ENCODE results near the gene UHRF1. TPM values are rescaled to one million over a fixed set of nuclear protein-coding genes. Genes with fewer than 3 reads are reported as not detected.

UHRF1 gene
- under 1 TPM in 4 of 6 donors, not detected in 2; 0.07 to 0.17 (median 0.14) TPM for polyA plus RNA-seq (ENCODE audit: low read depth in 6 of 6)

DNA sequence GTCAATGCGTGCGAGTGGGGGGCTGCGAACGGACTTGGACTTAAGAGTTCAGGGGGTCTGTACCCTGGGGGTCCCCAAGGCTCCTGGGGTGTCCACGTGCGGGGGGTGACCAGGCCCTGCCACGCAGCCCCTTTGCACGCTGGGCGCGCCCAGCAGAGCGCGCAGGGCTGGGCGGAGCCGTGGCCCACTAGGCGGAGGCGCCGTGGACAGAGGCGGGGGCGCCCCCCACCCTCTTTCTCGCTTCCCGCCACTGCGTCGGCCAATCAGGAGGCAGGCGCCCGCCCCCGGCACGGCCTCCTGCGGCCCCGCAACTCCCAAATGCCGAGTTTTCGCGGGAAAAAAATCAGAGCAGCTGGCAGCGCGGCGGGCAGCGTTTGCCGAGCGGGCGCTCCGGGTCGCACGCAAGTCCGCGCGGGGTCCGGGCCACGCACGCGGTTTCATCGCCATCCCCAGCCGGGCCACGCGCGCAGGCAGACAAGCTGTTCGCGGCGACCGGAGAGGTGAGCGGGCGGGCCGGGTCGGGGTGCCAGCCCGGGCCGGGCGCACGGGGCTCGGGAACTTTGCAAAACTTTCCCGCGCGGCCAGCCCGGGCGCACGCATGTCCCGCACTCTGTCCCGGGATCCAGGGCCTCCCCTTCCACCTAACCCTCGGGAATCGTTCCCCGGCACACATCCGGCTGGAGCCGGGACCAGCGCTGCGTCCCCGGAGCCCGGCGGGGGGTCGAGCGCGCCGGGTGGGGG is at the start of gene UHRF1:
TSS of gene UHRF1 (plus strand) at position 346 of the 741 bp plus-strand sequence. CDS start 1,385 bp downstream, outside the sequence.
- Mint-ChIP-seq H3K27ac (peak within 1 kb of the TSS in 4 of 6 donors; percentile 36 to 70 (median 64)), H3K36me3 (no peaks in the 10 kb centered on the region), H3K4me3 (peak within 1 kb of the TSS; percentile 82 to 99 (median 92)), H3K9me3 (no peaks in the 10 kb centered on the region), H3K4me1 (peaks cover 35 to 60% (median 50%) of the 10 kb centered on the region in 3 donors), H3K27me3 (no peaks in the 10 kb centered on the region)
- DNase-seq, result no peak
- no peak for ATAC-seq (ENCODE audit: low read depth in 2 of 2)

DNA sequence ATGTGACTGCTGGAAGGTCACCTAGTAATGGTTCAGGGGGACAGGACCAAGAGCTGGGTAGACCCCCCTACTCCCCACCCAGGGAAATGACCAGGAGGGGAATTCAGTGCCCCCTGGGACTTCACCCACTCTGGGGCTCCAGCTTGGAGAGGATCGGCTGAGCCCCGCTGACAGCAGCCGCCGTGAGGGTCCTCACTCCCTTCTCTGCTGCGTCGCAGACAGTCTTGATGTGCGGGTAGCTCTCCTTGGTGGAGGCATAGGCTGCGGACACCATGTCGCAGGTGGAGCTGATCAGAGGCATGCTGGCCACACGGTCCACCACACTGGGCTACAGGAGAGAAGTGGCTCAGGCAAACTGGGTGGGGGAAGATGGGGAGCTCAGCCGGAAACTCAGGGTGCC is 49.6 kb upstream of the UHRF1 start:
- H3K36me3 Mint-ChIP-seq, result no peaks in the 10 kb centered on the region
- peaks cover 6 to 19% (median 11%) of the 10 kb centered on the region in 3 donors for H3K4me1 Mint-ChIP-seq
- H3K4me3 Mint-ChIP-seq, result no peak overlapping the region
- no peak overlapping the region for H3K27ac Mint-ChIP-seq
- ATAC-seq (ENCODE audit: low read depth in 2 of 2) (no peak), DNase-seq (no peak)
- no peaks in the 10 kb centered on the region for H3K9me3 Mint-ChIP-seq
- no peaks in the 10 kb centered on the region for H3K27me3 Mint-ChIP-seq

DNA sequence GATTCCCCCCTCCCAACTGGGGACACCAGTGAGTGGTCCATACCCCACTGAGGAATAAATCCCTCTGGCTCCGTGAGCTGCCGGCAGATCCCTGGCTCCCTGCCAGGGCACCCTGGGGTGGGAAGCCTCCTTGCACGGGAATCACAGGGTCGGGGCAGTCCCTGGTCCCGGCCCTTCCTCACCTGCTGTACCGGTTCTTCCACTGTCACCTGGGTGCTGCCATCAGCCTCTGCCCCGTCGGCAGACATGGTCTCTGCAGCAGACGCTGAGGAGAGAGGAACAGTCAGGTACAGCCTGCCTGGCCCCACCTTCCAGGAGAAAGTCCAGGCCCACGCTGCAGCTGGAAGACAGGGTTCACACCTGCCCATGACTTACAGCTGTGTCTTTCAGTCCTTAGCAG is 48.2 kb upstream of the UHRF1 start:
- Mint-ChIP-seq H3K27me3 (no peaks in the 10 kb centered on the region), H3K27ac (no peak overlapping the region), H3K4me1 (peaks cover 7 to 27% (median 13%) of the 10 kb centered on the region in 3 donors), H3K4me3 (no peak overlapping the region), H3K9me3 (no peaks in the 10 kb centered on the region), H3K36me3 (no peaks in the 10 kb centered on the region)
- ATAC-seq (ENCODE audit: low read depth in 2 of 2), result no peak
- DNase-seq, result no peak

DNA sequence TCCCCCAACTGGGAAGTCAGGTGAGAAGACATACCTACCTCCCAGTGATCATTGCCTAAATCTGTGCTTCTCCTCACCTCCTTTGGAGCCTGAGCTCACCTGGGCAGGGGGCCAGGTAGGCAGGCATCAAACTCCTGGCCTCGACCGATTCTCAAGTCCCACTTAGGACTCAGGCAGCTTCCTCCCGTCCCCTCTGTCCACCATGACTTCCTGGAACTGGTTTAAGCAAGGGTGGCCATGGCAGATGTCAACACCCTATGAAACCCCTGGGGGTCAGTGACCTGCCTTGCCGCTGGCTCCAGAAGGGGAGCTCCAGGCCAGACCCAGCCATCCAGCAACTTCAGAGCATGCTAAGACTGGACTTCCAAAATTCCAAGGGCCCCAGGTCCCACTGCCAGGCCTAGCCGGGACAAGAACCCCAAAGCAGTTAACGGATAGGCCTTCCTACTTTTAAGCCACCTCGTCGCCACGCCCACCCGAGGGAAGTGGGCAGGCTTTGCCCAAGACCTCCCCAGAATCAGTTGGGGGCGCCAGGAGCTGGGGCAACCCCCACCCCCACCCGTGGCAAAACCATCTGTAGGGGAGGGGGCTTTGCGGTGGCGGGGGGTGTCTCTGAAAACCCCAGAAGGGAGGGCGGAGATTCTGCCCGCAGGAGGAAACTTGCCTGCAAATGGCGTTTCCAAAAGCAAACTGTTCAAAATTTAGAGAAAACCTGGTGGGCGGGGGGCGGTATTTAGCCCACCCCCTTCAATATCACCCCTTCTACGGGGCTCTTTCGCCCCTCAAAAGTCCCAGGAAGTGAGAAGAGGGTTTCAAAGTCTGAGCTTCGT is 42.5 kb upstream of the UHRF1 start:
- DNase-seq (peak; percentile 39), ATAC-seq (ENCODE audit: low read depth in 2 of 2) (peak; percentile 19 to 24)
- peak overlapping the region; percentile 51 to 84 (median 78) for H3K27ac Mint-ChIP-seq
- peak overlapping the region; percentile 79 to 93 (median 89) for H3K4me3 Mint-ChIP-seq
- H3K9me3 Mint-ChIP-seq, result no peaks in the 10 kb centered on the region
- H3K36me3 Mint-ChIP-seq, result no peaks in the 10 kb centered on the region
- no peaks in the 10 kb centered on the region for H3K27me3 Mint-ChIP-seq
- peaks cover 7 to 42% (median 21%) of the 10 kb centered on the region in 3 donors for H3K4me1 Mint-ChIP-seq

DNA sequence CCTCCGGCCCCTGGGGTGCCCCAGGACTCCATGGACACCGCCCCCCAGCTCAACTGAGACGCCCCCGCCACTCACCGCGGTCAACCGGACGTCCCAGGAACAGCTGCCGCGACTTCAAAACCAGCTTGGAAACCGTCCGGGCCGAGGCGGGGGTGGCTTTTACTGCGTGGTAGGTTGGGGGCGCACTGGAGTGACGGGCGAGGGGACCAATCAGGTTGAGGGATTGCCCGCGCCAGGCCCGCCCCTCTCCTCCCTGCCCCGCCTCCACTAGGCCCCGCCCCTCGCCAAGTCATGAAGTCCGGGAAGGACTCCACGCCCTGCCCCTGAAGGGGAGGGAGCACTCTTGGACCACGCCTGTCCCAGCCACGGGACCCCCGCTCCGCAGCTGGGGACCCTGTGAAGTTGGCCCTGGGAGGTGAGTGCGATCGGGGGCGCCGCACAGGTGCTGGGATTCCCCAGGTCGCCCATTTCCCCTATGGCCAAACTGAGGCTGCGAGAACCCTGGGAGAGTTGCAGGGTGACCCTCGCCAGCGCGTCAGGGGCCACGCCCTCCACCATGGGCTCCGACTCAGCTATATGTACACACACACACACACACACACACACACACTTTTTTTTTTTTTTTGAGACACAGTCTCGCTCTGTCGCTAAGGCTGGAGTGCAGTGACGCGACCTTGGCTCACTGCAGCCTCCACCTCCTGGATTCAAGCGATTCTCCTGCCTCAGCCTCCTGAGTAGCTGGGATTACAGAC is 41.6 kb upstream of the UHRF1 start, which contains the start of gene PLIN3:
TSS of gene PLIN3 (minus strand) at position 134 of the 752 bp plus-strand sequence. CDS start 6,273 bp downstream, outside the sequence.
- DNase-seq (peak; percentile 81), ATAC-seq (ENCODE audit: low read depth in 2 of 2) (peak; percentile 86 to 87)
- Mint-ChIP-seq H3K27ac (peak within 1 kb of the TSS; percentile 77 to 93 (median 84)), H3K9me3 (no peaks in the 10 kb centered on the region), H3K4me1 (peaks cover 9 to 46% (median 25%) of the 10 kb centered on the region in 3 donors), H3K4me3 (peak within 1 kb of the TSS; percentile 79 to 93 (median 89)), H3K27me3 (no peaks in the 10 kb centered on the region), H3K36me3 (no peaks in the 10 kb centered on the region)

DNA sequence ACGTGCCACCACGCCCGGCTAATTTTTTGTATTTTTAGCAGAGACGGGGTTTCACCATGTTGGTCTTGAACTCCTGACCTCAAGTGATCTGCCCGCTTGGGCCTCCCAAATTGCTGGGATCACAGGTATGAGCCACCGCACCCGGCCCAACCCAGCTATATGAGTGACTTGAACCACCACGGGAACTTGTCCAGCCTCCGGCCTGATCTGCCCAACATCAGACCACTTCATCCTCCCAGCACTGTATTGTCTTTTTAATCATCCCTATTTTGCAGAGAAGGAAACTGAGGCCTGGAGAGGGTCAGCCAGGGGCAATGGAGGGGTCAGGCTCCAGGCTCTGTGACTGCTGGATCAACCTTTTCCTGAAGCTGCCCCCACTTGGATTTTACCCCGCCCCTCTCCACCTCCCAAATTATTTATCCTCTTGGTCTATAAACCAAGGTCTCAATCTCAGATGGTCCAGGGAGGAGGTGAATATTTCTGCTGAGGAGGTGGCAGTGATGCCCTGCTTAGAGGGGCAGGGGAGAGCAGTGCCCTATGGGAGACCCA is 40.9 kb upstream of the UHRF1 start:
- Mint-ChIP-seq H3K9me3 (no peaks in the 10 kb centered on the region), H3K36me3 (no peaks in the 10 kb centered on the region), H3K27me3 (no peaks in the 10 kb centered on the region), H3K4me1 (peaks cover 10 to 42% (median 27%) of the 10 kb centered on the region in 3 donors), H3K4me3 (peak overlapping the region; percentile 79 to 93 (median 89)), H3K27ac (peak overlapping the region in 5 of 6 donors; percentile 61 to 93 (median 84))
- DNase-seq (no peak), ATAC-seq (ENCODE audit: low read depth in 2 of 2) (no peak)

DNA sequence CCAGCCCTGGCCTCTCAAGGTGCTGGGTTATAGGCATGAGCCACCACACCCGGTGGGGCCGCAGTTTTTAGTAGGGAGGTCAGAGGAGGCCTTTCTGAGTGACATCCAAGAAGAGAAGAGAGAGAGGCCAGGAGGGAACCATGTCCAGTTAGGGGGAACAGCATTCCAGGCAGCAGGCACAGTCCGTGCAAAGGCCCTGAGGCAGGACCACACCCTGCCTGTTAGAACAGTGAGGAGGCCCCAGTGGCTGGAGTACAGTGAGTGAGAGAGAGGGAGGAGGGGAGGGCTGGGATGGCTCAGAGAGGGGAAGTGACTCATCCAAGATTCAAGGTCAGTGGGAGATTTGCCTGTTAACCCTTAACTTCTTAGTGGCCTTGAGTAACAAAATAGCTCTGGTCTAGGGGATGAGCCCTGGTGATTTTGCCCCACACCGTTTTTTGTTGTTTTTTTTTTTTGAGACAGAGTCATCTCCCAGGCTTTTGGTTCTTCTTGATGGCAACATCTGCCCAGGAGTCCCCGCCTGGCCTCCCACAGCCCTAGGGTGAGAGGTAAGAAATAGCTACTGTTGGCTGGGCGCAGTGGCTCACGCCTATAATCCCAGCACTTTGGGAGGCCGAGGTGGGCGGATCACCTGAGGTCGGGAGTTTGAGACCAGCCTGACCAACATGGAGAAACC is 39.1 kb upstream of the UHRF1 start:
- ATAC-seq (ENCODE audit: low read depth in 2 of 2), result no peak
- H3K4me3 Mint-ChIP-seq, result peak overlapping the region in 2 of 8 donors; percentile 35 to 44

DNA sequence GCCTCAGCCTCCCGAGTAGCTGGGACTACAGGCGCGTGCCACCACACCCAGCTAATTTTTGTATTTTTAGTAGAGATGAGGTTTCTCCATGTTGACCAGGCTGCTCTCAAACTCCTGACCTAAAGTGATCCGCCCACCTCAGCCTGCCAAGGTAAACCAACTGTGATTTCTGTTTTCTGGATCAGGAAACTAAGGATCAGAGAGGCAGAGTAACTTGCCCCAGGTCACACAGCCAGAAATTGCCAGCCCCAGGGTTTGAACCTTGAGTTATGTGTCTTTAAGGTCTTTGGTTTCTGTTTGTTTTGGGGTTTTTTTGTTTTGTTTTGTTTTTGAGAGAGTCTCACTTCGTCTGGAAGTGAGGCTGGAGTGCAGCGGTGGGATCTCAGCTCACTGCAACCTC is 37.6 kb upstream of the UHRF1 start:
- H3K4me1 Mint-ChIP-seq, result peaks cover 6 to 24% (median 12%) of the 10 kb centered on the region in 3 donors
- H3K4me3 Mint-ChIP-seq, result no peak overlapping the region
- H3K27ac Mint-ChIP-seq, result no peak overlapping the region
- H3K27me3 Mint-ChIP-seq, result no peaks in the 10 kb centered on the region
- no peaks in the 10 kb centered on the region for H3K36me3 Mint-ChIP-seq
- DNase-seq (no peak), ATAC-seq (ENCODE audit: low read depth in 2 of 2) (no peak)
- no peaks in the 10 kb centered on the region for H3K9me3 Mint-ChIP-seq

More for the DNA sequence above, 39.1 kb upstream of the UHRF1 start:
- no peaks in the 10 kb centered on the region for H3K36me3 Mint-ChIP-seq
- H3K9me3 Mint-ChIP-seq, result no peaks in the 10 kb centered on the region
- H3K27me3 Mint-ChIP-seq, result no peaks in the 10 kb centered on the region
- no peak for DNase-seq
- H3K4me1 Mint-ChIP-seq, result peaks cover 3 to 31% (median 14%) of the 10 kb centered on the region in 3 donors
- peak overlapping the region in 2 of 6 donors; percentile 70 to 82 for H3K27ac Mint-ChIP-seq

DNA sequence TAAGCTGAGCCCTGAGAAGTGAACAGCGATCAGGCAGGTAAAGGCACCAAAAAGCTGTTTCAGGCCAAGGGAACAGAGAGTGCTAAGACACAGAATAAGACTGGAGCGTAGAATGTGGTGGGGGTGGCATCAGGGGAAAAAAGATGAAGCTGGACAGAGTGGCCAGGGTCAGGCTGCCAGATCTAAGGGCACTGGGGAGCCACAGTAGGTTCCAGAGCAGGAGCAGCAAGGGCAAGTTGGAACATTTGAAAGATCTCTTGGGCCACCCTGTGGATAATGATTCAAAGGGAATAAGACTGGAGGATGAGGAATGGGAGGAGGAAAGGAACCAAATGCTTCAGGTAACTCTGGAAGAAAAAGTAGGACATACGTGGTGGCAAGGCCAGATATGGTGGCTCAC is 35.4 kb upstream of the UHRF1 start:
- Mint-ChIP-seq H3K9me3 (no peaks in the 10 kb centered on the region), H3K36me3 (no peaks in the 10 kb centered on the region), H3K27ac (peak overlapping the region in 3 of 6 donors; percentile 46 to 82 (median 47)), H3K4me1 (peaks cover 9 to 21% (median 20%) of the 10 kb centered on the region in 3 donors), H3K4me3 (no peak overlapping the region), H3K27me3 (no peaks in the 10 kb centered on the region)
- DNase-seq, result no peak
- ATAC-seq (ENCODE audit: low read depth in 2 of 2), result no peak

DNA sequence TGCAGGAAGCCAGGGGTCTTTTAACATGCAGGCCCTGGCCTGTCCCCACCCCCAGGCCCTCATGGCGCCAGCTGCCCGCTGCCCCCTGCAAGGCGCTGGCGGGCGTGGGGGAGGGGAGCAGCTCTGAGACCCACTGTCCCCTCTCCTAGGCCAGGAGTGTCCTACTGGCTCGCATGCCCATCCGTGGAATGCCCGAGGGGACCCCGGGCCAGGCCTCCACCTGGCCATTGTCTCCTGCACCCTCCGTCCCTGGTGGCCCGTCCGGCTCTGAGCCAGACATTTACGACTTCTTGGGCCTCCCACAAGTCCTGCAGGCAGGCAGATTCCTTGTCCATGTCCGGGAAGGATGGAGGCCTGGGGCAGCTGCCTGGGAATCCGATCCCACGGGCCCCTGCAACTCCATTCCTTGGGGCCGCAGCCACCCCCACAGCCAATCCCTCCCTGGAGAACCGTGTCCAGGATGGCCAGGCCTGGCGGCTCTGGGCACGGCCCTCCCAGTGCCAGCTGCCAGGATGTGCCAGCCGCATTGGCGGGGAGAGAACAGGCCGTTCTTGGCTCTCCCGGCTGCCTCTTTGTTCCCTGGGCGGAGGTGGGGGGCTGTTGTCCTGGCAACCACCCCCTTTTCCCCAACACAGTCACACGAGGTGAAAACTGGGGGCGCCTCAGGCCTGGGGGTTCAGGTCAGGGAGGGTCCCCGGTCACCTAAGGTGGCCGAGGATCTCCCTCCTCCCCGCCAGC is 31.4 kb upstream of the UHRF1 start:
- peaks cover 6 to 20% (median 17%) of the 10 kb centered on the region in 3 donors for H3K4me1 Mint-ChIP-seq
- H3K36me3 Mint-ChIP-seq, result no peaks in the 10 kb centered on the region
- no peak overlapping the region for H3K27ac Mint-ChIP-seq
- no peaks in the 10 kb centered on the region for H3K9me3 Mint-ChIP-seq
- H3K4me3 Mint-ChIP-seq, result peak overlapping the region in 2 of 8 donors; percentile 52 to 61
- ATAC-seq (ENCODE audit: low read depth in 2 of 2), result no peak
- no peak for DNase-seq
- no peaks in the 10 kb centered on the region for H3K27me3 Mint-ChIP-seq

DNA sequence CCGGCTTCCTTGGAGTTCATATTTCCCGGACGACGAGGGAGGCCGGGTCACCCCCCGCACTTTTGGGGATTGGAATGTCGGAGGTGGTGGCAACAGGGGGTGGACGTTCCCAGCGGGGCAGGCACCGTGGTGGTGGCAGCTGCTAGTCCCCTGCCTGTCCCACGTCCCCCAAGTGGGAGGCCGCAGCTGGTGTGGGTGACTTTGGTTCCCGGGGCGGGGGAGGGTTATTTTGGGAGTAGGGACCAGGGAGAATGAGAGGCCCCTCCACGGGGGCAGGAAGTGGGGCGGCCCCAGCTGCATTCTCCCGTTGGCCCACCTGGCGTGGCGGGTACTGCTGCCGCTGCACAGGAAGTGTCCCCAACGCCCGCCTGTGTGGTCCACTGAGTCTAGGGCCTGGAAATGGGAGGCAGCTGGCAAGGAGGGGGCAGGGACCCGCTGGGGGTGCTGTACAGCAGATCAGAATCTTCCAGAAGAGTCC is 30.8 kb upstream of the UHRF1 start:
- Mint-ChIP-seq H3K27ac (no peak overlapping the region), H3K9me3 (no peaks in the 10 kb centered on the region), H3K4me3 (peak overlapping the region in 4 of 8 donors; percentile 9 to 61 (median 47)), H3K4me1 (peaks cover 8 to 20% (median 17%) of the 10 kb centered on the region in 3 donors), H3K36me3 (no peaks in the 10 kb centered on the region), H3K27me3 (no peaks in the 10 kb centered on the region)
- ATAC-seq (ENCODE audit: low read depth in 2 of 2) (peak in 1 of 2 donors; percentile 36), DNase-seq (no peak)

All from naive B cell (primary cell).